HEK293 (cell line): ENCODE measurements around the gene FCGR3A.

Source experiments
- KLF1 ChIP-seq: fragments of 450-650 bp; formaldehyde crosslinking; IDR thresholded peaks from 2 replicates; pipeline ENCODE4 v1.5.1; 2016; ENCODE audit warnings: missing biosample characterization, missing genetic modification characterization
- KLF10 ChIP-seq: fragments of 450-650 bp; IDR thresholded peaks from 2 replicates; pipeline ENCODE4 v1.5.1; 2018; ENCODE audit warnings: missing biosample characterization, mild to moderate bottlenecking, missing genetic modification characterization
- PRDM1 ChIP-seq: fragments of 450-650 bp; formaldehyde crosslinking; IDR thresholded peaks from 2 replicates; pipeline ENCODE4; 2016; ENCODE audit warnings: missing biosample characterization, missing genetic modification characterization
- SP2 ChIP-seq: fragments of 450-650 bp; formaldehyde crosslinking; IDR thresholded peaks from 2 replicates; pipeline ENCODE4 v1.5.1; 2016; ENCODE audit warnings: missing biosample characterization, missing genetic modification characterization
- SP3 ChIP-seq: fragments of 450-650 bp; formaldehyde crosslinking; IDR thresholded peaks from 2 replicates; pipeline ENCODE4 v1.5.1; 2016; ENCODE audit warnings: missing biosample characterization, missing genetic modification characterization
- SP7 ChIP-seq: fragments of 450-650 bp; formaldehyde crosslinking; IDR thresholded peaks from 2 replicates; pipeline ENCODE4 v1.5.1; 2016; ENCODE audit warnings: missing biosample characterization, missing genetic modification characterization
- ZBTB17 ChIP-seq: fragments of 450-650 bp; formaldehyde crosslinking; IDR thresholded peaks from 2 replicates; pipeline ENCODE4 v1.5.1; 2016; ENCODE audit warnings: missing biosample characterization, missing genetic modification characterization
- ZBTB8A ChIP-seq: fragments of 450-650 bp; formaldehyde crosslinking; IDR thresholded peaks from 2 replicates; pipeline ENCODE4 v1.5.1; 2016; ENCODE audit warnings: missing biosample characterization, missing genetic modification characterization
- ZNF2 ChIP-seq: fragments of 450-650 bp; formaldehyde crosslinking; IDR thresholded peaks from 2 replicates; pipeline ENCODE4 v1.5.1; 2016; ENCODE audit warnings: missing biosample characterization, missing genetic modification characterization
- ZNF394 ChIP-seq: fragments of 450-650 bp; formaldehyde crosslinking; IDR thresholded peaks from 2 replicates; pipeline ENCODE4 v1.5.1; 2016; ENCODE audit warnings: missing biosample characterization, missing genetic modification characterization, mild to moderate bottlenecking, moderate library complexity, borderline replicate concordance
- ZNF558 ChIP-seq: fragments of 450-650 bp; formaldehyde crosslinking; IDR thresholded peaks from 2 replicates; pipeline ENCODE4 v1.5.1; 2016; ENCODE audit warnings: missing biosample characterization, missing genetic modification characterization
- ZNF596 ChIP-seq: fragments of 450-650 bp; IDR thresholded peaks from 2 replicates; pipeline ENCODE4 v1.5.0; 2018; ENCODE audit warnings: missing biosample characterization, mild to moderate bottlenecking, missing genetic modification characterization, moderate library complexity
- ZNF626 ChIP-seq: fragments of 450-650 bp; sonication (Bioruptor Pico); formaldehyde crosslinking; IDR thresholded peaks from 2 replicates; pipeline ENCODE4 v1.5.1; 2018; ENCODE audit warnings: missing biosample characterization, missing genetic modification characterization, inconsistent platforms
- ZNF654 ChIP-seq: fragments of 450-650 bp; formaldehyde crosslinking; IDR thresholded peaks from 2 replicates; pipeline ENCODE4 v1.5.1; 2016; ENCODE audit warnings: low read depth, missing biosample characterization, missing genetic modification characterization
- ZNF660 ChIP-seq: fragments of 450-650 bp; IDR thresholded peaks from 2 replicates; pipeline ENCODE4 v1.5.1; 2018; ENCODE audit warnings: missing biosample characterization, mild to moderate bottlenecking, missing genetic modification characterization
- ZNF843 ChIP-seq: fragments of 450-650 bp; formaldehyde crosslinking; IDR thresholded peaks from 2 replicates; pipeline ENCODE4 v1.5.1; 2016; ENCODE audit warnings: missing biosample characterization, missing genetic modification characterization
- TF ChIP-seq, protein P1 (sequence below): fragments of 450-650 bp; formaldehyde crosslinking; IDR thresholded peaks from 2 replicates; pipeline ENCODE4 v1.5.1; 2016; ENCODE audit warnings: missing biosample characterization, missing genetic modification characterization
- TF ChIP-seq, protein P2 (sequence below): fragments of 450-650 bp; formaldehyde crosslinking; IDR thresholded peaks from 2 replicates; pipeline ENCODE4 v1.5.1; 2017; ENCODE audit warnings: missing biosample characterization, missing genetic modification characterization
- TF ChIP-seq, protein P3 (sequence below): fragments of 450-650 bp; IDR thresholded peaks from 2 replicates; pipeline ENCODE4 v1.5.1; 2018; ENCODE audit warnings: missing biosample characterization, mild to moderate bottlenecking, missing genetic modification characterization
- TF ChIP-seq, protein P4 (sequence below): fragments of 450-650 bp; formaldehyde crosslinking; IDR thresholded peaks from 2 replicates; pipeline ENCODE4 v1.5.1; 2016; ENCODE audit warnings: missing biosample characterization, missing genetic modification characterization
- TF ChIP-seq, protein P5 (sequence below): fragments of 450-650 bp; formaldehyde crosslinking; IDR thresholded peaks from 2 replicates; pipeline ENCODE4 v1.5.1; 2016; ENCODE audit warnings: missing biosample characterization, missing genetic modification characterization

The FCGR3A gene

DNA sequence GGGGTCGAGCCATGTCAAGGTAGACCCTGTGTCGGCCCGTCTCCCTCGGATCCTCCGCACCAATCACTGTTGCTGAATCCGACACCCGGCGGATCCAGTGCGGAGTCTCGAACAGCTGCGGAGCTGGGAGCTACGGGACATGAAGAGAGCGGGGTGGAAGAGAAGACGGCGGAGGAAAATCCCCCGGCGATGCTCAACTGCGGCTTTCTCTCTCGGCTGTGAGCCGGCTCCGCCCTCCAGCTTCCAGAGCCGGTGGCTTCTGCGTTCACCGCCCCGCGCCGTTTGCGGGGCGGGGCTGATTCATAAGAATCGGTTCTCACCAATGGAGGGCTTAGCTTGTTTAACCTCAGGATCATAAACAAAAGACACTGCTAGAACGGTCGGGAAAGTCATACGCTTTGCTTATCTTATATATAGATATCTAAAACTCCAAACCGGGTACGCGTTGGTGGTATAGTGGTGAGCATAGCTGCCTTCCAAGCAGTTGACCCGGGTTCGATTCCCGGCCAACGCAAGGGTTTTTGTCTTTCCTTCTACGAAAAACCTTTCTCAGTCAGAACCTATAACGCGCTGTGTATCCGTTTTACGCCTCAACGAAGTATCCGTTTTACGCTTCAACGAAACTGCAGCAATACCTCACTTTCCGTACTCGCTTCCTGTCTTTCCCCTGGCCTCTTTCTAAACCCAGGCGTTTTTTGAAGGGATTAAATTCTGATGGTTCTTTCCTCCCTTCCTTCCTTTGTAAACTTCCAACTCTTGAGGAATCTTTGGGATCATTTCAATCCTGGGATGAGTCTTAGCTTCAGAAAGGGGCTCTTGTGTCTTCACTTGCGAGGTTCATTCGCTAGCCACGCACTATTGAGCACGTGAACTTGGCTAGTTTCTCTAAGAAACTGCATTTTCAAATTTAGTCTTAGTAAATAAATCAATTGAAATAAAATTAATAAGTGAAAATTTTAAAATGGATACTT lies 18.7 kb downstream of the FCGR3A start (continued):
- TF ChIP-seq, protein P1, sequence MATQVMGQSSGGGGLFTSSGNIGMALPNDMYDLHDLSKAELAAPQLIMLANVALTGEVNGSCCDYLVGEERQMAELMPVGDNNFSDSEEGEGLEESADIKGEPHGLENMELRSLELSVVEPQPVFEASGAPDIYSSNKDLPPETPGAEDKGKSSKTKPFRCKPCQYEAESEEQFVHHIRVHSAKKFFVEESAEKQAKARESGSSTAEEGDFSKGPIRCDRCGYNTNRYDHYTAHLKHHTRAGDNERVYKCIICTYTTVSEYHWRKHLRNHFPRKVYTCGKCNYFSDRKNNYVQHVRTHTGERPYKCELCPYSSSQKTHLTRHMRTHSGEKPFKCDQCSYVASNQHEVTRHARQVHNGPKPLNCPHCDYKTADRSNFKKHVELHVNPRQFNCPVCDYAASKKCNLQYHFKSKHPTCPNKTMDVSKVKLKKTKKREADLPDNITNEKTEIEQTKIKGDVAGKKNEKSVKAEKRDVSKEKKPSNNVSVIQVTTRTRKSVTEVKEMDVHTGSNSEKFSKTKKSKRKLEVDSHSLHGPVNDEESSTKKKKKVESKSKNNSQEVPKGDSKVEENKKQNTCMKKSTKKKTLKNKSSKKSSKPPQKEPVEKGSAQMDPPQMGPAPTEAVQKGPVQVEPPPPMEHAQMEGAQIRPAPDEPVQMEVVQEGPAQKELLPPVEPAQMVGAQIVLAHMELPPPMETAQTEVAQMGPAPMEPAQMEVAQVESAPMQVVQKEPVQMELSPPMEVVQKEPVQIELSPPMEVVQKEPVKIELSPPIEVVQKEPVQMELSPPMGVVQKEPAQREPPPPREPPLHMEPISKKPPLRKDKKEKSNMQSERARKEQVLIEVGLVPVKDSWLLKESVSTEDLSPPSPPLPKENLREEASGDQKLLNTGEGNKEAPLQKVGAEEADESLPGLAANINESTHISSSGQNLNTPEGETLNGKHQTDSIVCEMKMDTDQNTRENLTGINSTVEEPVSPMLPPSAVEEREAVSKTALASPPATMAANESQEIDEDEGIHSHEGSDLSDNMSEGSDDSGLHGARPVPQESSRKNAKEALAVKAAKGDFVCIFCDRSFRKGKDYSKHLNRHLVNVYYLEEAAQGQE (tag by site-specific recombination): peak; percentile 44; the same call in 1 of the 2 replicates
- TF ChIP-seq ZNF626 (tag by site-specific recombination): 0 out of 2 replicates have a peak, but pooled peaks have one; percentile 43
- TF ChIP-seq KLF1 (tag by site-specific recombination): 0 out of 2 replicates have a peak, but pooled peaks have one; percentile 10
- TF ChIP-seq SP3 (tag by site-specific recombination): peak; percentile 63; the same call in 1 of the 2 replicates
- peak; percentile 92 for TF ChIP-seq ZNF2 (tag by site-specific recombination)
- TF ChIP-seq SP2 (tag by site-specific recombination): peak; percentile 62
- TF ChIP-seq ZBTB17: peak; percentile 71
- peak; percentile 84 for TF ChIP-seq ZNF558 (tag by site-specific recombination)
- TF ChIP-seq KLF10: peak; percentile 78; the same call in 1 of the 2 replicates
- TF ChIP-seq PRDM1 (tag by site-specific recombination): peak; percentile 97
- 0 out of 2 replicates have a peak, but pooled peaks have one; percentile 5 for TF ChIP-seq ZNF654 (tag by site-specific recombination)
- TF ChIP-seq, protein P2, sequence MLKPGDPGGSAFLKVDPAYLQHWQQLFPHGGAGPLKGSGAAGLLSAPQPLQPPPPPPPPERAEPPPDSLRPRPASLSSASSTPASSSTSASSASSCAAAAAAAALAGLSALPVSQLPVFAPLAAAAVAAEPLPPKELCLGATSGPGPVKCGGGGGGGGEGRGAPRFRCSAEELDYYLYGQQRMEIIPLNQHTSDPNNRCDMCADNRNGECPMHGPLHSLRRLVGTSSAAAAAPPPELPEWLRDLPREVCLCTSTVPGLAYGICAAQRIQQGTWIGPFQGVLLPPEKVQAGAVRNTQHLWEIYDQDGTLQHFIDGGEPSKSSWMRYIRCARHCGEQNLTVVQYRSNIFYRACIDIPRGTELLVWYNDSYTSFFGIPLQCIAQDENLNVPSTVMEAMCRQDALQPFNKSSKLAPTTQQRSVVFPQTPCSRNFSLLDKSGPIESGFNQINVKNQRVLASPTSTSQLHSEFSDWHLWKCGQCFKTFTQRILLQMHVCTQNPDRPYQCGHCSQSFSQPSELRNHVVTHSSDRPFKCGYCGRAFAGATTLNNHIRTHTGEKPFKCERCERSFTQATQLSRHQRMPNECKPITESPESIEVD (tag by site-specific recombination): peak; percentile 78; the same call in 1 of the 2 replicates
- TF ChIP-seq, protein P3, sequence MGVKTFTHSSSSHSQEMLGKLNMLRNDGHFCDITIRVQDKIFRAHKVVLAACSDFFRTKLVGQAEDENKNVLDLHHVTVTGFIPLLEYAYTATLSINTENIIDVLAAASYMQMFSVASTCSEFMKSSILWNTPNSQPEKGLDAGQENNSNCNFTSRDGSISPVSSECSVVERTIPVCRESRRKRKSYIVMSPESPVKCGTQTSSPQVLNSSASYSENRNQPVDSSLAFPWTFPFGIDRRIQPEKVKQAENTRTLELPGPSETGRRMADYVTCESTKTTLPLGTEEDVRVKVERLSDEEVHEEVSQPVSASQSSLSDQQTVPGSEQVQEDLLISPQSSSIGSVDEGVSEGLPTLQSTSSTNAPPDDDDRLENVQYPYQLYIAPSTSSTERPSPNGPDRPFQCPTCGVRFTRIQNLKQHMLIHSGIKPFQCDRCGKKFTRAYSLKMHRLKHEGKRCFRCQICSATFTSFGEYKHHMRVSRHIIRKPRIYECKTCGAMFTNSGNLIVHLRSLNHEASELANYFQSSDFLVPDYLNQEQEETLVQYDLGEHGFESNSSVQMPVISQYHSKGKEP (tag by site-specific recombination): peak; percentile 84
- 0 out of 2 replicates have a peak, but pooled peaks have one; percentile 19 for TF ChIP-seq ZNF843 (tag by site-specific recombination)
- TF ChIP-seq ZBTB8A (tag by site-specific recombination): peak; percentile 62; the same call in 1 of the 2 replicates
- TF ChIP-seq, protein P4, sequence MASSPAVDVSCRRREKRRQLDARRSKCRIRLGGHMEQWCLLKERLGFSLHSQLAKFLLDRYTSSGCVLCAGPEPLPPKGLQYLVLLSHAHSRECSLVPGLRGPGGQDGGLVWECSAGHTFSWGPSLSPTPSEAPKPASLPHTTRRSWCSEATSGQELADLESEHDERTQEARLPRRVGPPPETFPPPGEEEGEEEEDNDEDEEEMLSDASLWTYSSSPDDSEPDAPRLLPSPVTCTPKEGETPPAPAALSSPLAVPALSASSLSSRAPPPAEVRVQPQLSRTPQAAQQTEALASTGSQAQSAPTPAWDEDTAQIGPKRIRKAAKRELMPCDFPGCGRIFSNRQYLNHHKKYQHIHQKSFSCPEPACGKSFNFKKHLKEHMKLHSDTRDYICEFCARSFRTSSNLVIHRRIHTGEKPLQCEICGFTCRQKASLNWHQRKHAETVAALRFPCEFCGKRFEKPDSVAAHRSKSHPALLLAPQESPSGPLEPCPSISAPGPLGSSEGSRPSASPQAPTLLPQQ: peak; percentile 80
- TF ChIP-seq, protein P5, sequence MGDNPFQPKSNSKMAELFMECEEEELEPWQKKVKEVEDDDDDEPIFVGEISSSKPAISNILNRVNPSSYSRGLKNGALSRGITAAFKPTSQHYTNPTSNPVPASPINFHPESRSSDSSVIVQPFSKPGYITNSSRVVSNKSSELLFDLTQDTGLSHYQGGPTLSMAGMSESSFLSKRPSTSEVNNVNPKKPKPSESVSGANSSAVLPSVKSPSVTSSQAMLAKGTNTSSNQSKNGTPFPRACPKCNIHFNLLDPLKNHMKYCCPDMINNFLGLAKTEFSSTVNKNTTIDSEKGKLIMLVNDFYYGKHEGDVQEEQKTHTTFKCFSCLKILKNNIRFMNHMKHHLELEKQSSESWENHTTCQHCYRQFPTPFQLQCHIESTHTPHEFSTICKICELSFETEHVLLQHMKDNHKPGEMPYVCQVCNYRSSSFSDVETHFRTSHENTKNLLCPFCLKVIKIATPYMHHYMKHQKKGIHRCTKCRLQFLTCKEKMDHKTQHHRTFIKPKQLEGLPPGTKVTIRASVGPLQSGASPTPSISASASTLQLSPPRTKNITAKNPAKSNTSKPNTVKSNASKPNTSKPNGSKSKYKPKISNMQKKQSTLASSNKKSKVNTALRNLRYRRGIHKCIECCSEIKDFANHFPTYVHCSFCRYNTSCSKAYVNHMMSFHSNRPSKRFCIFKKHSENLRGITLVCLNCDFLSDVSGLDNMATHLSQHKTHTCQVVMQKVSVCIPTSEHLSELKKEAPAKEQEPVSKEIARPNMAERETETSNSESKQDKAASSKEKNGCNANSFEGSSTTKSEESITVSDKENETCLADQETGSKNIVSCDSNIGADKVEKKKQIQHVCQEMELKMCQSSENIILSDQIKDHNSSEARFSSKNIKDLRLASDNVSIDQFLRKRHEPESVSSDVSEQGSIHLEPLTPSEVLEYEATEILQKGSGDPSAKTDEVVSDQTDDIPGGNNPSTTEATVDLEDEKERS (tag by site-specific recombination): peak; percentile 65; the same call in 1 of the 2 replicates
- peak; percentile 82 for TF ChIP-seq SP7 (tag by site-specific recombination)
- peak; percentile 72 for TF ChIP-seq ZNF596
- peak; percentile 98 for TF ChIP-seq ZNF660 (tag by site-specific recombination)
- peak; percentile 82 for TF ChIP-seq ZNF394 (tag by site-specific recombination)
